GM11168 (cell line): Measurements from ENCODE around the gene ZNF699.

Experiments
- in situ Hi-C: fragments of 300-500 bp; cut with MboI; formaldehyde crosslinking; loops from one replicate; pipeline ENCODE4 v1.12.0; 2022; ENCODE audit warnings: low sequenced_read_pairs; ENCODE audit not compliant: unreplicated experiment

ZNF699 gene

DNA sequence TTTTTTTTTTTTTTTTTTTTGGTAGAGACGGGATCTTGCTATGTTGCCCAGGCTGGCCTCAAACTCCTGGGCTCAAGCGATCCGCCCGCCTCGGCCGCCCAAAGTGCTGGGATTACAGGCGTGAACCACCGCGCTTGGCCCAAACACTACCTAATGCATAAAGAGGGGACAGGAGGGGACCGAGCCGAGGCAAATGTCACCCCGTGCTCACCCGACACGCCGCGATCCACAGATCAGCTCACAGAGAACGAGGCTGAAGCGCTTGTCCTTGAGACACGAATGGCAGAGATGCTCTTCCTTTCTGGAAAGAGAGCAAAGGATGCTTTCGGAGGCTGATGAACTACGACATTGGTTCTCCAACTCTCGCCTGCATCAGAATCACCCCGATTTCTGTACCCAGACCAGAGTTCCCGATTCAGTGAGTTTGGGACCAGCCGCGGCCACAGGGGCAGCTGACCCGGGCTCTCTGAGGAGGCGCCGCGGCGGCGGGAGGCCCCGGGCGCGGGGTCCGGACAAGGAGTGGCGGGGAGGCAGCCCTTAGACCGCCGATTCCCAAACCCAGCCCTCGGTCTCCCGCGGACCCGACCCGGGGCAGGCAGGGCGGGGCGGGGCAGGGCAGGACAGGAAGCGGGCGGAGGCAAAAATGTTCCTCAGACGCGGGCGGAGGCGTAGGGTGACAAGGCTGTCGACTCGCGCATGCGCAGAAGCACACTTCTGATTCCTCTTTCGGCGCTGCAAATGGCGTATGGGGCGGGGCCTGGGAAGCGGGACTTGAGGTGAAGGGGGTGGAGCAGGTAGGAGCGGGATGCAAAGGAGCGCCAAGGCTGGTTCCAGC lies at the start of gene ZNF699:
Gene ZNF699, minus strand, starts transcription at position 700 of the 835 bp plus-strand sequence. CDS start 4,719 bp downstream, outside the sequence.
- in situ Hi-C loops = loop anchor here (25.0 kb wide), 1 partner anchor 478 kb away; no protein-coding TSS in a partner anchor

DNA sequence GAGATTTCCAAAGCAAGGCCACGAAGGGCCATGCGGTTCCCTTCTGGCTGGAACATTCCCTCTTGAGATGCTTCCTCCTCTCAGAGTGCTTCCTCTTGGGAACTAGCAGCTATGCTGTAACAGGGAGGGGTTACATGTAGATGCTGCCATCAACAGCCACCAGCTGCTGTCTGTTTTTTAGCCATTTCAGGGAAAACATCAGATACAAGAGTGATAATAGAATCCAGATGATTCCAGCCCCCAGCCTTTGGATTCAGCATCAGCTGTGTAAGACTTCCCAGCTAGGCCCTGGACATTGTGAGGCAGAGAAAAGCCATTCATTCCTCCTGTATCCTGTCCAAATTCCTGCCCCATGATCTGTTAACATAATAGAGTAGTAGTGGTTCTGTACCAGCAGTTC lies 45.0 kb upstream of the ZNF699 start:
- in situ Hi-C loops = no loop called here

DNA sequence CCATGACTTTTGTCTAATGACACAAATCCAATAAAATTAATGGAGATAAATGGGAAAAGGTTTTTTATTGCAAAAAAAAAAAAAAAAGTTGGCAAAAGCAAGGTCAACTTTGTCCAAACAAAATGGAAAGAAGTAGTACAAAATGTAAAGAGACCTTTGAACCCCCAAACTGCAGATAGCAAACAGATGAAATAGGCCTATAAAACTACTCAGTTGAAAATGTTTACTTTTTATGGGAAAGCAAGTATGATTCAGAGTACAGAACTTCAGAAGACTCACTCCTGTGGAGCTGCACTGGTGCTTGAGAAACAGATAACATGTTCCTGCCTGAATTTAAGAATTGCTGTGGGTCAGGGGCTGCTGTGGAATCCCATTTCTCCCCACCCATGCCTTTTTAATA lies 43.4 kb upstream of the ZNF699 start:
- in situ Hi-C loops = no loop called here

DNA sequence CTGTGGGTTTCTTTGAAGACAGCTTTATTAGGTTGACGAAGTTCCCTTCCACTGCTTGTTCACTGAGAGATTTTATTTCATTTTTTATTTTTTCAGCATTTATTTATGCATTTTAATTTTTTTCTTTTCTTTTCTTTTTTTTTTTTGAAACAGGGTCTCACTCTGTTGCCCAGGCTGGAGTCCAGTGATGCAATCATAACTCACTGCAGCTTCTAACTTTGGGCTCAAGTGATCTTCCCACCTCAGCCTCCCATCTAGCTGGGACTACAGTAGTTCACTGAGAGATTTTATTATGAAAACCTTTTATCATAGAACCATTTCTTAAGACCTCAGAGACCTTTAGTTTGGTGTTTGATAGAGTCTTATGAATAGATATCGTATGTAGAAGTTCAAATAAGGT lies 42.9 kb upstream of the ZNF699 start:
- in situ Hi-C loops = no loop called here

DNA sequence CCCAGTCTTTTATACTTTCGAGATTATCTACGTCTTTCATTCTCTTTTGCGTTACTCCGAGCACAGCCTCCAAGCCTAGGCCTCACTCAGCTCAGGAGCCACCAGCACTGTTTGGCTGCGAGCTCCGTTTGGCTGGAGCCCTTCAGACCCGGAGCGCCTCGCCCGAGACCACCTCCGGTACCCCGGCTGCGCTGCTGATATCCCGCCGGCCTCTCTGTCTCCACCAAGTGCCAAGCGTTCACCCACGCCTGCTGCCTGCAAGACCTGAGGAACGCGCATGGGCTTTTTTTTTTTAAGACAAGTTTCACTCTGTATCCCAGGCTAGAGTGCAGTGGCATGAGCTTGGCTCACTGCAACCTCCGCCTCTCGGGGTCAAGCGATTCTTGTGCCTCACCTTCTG lies 39.0 kb upstream of the ZNF699 start:
- in situ Hi-C loops = no loop called here

DNA sequence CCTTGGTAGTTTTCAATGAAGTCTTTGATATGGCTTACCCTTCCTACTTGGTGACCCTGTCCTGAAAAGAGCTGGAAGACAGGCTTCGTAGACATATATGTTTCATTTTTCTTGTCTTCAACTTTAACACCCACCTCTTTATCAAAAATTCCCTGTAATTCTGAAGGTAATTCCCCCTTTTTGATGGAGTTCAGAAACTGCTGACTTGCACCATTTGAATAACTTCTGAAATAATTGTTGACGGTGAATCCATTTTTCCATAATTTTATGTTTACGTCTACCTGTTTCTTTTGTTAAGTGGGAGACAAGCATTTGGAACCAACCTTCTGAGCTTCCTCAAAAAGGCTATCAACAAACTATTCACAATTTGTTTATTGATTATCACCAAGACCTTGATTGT lies 38.6 kb upstream of the ZNF699 start:
- in situ Hi-C loops = no loop called here

DNA sequence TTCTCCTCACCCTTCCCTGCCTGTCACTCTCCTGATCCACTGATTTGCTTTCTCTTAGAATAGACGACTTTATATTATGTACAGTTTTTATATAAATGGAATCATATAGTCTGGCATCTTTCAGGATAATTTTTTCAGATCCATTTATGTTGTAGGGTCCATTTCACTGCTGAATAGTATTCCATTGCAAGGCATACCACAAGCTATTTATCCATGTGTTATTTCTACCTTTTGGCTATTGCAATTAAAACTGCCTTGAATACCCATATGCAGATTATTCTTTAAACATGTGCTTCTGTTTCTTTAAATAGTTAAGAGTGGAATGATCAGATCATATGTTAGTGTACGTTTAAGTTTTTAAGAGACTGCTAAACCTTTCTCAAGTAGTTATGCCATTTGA lies 35.4 kb upstream of the ZNF699 start:
- in situ Hi-C loops = no loop called here

DNA sequence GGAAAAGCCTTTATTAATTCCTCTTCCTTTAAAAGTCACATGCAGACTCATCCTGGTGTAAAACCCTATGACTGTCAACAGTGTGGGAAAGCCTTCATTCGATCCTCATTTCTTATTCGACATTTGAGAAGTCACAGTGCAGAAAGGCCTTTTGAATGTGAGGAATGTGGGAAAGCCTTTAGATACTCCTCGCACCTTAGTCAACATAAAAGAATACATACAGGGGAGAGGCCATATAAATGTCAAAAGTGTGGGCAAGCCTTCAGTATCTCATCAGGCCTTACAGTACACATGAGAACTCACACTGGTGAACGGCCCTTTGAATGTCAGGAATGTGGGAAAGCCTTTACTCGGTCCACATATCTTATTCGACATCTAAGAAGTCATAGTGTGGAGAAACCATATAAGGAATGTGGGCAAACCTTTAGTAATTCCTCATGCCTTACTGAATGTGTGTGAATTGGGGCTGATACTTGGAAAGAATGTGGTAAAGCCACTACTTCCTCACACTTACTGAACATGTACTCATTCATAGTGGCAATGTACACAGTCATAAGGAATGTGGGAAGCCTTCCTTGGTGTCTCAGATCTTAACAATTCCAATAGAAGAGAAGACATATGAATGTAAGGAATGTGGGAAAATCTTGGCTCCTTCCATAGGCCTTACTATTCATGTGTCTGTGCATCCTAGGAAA lies 33.1 kb upstream of the ZNF699 start:
- in situ Hi-C loops = no loop called here

DNA sequence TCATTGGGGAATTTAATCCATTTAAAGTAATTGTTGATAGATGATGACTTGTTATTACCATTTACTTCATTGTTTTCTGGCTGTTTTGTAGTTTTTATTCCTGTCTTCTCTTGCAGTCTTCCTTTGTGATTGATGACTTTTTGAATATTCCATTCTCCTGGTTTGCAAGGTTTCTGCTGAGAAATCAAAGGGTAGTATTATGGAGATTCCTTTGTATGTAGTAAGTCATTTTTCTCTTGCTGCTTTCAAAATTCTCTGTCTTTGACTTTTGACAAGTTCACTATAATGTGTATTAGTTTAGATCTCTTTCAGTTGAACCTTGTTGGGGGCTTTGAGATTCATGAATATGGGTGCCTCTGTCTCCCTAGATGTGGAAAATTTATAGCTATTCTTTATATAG lies 20.4 kb upstream of the ZNF699 start:
- in situ Hi-C loops = no loop called here

DNA sequence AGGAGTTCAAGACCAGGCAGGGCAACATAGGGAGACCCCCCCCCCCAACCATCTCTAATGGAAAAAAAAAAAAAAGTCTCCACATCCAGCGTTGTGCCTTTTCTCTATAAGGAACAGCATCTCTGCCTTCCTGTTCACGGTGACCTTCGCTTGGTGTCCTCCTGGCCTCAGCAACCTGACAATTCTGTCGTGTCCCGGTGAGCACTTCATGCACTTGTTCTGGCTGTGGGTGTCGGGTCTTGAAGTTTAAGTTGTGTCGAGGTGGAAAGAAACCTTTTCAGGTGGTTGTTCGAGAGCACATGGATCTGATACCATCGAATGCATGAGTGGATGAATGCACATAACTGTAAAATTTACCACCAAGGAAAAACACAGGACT lies 14.9 kb upstream of the ZNF699 start:
- in situ Hi-C loops = loop anchor here (25.0 kb wide), 1 partner anchor 463 kb away; no protein-coding TSS in a partner anchor

DNA sequence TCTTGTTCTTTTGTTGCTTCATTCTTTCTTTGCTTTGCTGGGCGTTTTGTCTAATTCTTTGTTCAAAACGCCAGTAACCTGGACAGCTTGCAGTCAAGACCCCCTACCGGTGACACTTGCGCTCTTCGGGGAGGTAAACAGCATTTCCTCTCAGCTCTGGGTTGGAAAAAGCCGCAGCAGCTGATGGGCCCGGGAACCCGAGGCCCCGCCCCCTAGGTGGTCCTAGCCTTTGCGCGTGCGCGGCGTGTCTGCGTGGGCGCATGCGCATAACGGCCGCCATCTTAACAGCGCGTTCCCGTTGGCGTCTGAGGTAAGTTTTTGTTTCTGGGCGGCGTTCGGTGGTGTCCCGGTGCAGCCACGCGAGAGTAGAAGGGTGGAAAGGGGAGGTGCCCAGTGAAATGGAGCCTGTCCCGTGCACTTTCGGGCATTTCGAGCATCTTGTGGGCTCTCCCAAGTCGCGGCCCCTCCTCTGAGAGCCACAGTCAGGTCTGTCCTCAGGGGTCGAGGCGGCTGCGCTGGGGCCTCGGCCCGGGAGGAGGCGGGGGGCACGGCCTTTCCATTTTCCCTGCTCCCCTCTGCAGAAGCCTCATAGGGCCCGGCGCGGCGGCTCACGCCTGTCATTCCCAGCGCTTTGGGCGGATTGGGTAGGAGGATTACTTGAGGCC lies 14.4 kb upstream of the ZNF699 start, which contains the start of gene ZNF559:
Gene ZNF559, plus strand, starts transcription at position 261 of the 665 bp plus-strand sequence. CDS start 14,371 bp downstream, outside the sequence.
- in situ Hi-C loops = loop anchor here (25.0 kb wide), 1 partner anchor 463 kb away; no protein-coding TSS in a partner anchor

DNA sequence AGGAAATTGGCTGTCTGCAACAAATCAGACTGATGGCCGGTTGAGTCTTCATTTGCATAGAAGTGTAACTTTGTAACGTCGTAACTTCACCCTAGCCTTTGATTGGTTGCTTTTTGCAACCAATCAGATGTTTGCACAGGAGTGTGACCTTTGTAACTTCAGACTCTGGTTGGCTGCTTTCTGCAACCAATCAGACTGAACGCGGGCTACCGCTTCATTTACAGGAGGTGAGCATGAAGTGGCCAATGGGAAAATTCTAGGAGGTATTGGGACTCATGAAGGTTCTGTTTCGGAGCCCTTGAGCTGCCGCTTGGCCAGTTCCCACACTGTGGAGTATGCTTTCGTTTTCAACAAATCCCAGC lies 13.9 kb upstream of the ZNF699 start:
- in situ Hi-C loops = loop anchor here (25.0 kb wide), 1 partner anchor 464 kb away; no protein-coding TSS in a partner anchor

DNA sequence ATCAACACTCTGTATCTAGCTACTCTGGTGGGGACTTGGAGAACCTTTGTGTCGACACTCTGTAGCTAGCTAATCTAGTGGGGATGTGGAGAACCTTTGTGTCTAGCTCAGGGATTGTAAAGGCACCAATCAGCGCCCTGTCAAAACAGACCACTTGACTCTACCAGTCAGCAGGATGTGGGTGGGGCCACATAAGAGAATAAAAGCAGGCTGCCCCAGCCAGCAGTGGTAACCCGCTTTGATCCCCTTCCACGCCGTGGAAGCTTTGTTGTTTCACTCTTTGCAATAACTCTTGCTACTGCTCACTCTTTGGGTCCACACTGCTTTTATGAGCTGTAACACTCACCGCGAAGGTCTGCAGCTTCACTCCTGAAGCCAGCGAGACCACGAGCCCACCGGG lies 12.6 kb upstream of the ZNF699 start:
- in situ Hi-C loops = loop anchor here (25.0 kb wide), 1 partner anchor 465 kb away; no protein-coding TSS in a partner anchor

DNA sequence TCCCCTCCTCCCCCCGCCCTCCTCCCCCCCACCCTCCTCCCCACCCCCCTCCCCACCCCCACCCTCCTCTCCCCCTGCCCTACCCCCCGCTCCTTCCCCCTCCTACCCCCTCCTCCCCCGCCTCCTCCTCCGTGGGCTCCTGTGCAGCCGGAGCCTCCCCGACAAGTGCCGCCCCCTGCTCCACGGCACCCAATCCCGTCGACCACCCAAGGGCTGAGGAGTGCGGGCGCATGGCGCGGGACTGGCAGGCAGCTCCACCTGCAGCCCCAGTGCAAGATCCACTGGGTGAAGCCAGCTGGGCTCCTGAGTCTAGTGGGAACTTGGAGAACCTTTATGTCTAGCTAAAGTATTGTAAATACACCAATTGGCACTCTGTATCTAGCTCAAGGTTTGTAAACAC lies 12.1 kb upstream of the ZNF699 start:
- in situ Hi-C loops = loop anchor here (25.0 kb wide), 1 partner anchor 466 kb away; no protein-coding TSS in a partner anchor

DNA sequence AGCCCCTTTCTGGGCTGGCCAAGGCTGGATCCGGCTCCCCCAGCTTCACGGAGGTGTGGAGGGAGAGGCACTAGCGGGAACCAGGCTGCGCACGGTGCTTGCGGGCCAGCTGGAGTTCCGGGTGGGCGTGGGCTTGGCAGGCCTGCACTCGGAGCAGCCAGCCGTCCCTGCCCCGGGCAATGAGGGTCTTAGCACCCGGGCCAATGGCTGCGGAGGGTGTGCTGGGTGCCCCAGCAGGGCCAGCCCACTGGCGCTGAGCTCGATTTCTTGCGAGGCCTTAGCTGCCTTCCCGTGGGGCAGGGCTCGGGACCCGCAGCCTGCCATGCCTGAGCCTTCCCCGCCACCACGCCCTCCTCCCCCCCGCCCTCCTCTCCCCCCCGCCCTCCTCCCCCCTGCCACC lies 11.7 kb upstream of the ZNF699 start:
- in situ Hi-C loops = loop anchor here (25.0 kb wide), 1 partner anchor 466 kb away; no protein-coding TSS in a partner anchor

DNA sequence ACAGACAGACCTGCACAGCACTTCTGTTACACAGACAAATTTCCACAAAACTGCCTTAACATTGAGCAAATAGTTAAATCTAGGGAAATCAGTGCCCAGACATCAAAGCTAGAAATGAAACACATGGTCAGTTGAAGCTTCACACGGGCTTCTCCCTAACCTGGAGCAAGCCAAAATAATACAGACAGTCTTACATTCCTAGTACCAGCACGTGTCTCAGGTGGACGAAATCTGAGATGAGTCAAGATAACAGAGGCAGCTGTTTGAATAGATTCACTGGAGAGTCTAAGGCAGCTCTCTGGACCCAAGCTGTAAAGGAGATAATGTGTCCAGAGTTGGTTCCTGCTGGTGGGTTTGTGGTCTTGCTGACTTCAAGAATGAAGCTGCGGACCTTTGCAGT lies 4.1 kb upstream of the ZNF699 start:
- in situ Hi-C loops = loop anchor here (25.0 kb wide), 1 partner anchor 474 kb away; no protein-coding TSS in a partner anchor

DNA sequence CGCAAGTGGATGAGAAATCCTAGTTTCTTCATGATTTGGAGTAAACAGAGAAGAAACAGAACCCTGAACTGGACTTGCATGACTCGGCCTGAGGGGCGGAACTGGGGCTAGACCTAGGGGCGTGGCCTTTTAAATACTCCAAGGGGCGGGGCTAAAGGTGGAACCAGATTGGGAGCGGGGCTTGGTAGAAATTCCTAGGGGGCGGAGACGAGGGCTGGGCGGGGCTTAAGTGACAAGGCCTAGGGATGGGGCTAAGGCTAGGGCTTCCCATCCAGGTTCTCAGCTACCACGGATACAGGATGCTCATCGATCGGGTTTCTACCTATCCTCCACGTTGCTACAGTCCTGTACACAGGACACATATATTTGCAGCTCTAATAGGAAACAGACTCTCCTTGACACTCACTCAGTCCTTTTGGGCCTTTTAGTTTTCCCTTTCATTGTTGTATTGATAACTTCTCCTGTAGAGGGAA lies 372 bp upstream of the ZNF699 start:
- in situ Hi-C loops = loop anchor here (25.0 kb wide), 1 partner anchor 477 kb away; no protein-coding TSS in a partner anchor

DNA sequence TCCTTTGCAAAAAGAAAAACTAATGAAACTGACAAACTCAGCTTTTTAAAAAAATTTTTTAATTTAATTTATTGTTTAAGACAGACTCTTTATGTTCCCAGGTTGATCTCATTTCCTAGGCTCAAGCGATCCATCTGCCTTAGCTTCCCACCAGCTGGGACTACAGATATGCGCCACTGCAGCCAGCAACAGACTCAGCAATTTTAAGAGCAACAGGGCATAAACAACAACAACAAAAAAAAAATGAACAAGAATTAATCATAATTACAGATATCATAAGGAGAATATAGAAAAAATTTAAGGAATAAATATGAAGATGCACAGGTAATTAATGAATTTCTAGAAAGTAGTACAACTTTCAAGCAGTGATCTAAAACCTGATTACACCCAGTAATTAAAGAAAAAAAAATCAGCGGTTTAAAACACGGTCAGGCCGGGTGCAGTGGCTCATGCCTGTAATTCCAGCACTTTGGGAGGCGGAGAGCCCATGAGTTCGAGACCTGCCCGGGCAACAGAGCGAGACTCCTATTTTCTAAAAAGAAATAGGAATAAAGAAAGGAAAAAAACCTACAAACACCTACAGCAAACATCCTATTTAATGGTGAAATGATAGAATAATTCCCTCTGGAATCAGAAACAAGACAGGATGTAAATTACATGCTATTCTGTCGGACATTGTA lies 1.4 kb downstream of the ZNF699 start:
- in situ Hi-C loops = loop anchor here (25.0 kb wide), 1 partner anchor 479 kb away; no protein-coding TSS in a partner anchor

DNA sequence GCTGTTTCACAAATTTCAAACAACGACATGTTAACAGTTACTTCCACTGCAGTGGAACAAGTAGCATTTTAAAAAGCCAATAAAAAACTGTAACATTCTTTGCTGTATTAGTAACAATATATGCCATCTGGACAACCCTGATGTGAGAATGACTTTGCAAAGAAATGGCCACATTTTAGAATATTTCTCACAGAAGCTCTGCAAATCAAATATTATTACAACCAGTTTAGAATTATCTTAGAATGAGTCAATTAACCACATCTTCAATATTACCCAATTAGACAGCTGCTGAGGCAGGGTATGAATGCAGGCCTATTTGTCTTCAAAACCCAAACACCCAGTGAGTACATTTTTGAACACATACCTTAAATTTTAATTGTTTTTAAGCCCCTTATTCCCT lies 3.2 kb downstream of the ZNF699 start:
- in situ Hi-C loops = loop anchor here (25.0 kb wide), 1 partner anchor 481 kb away; no protein-coding TSS in a partner anchor

DNA sequence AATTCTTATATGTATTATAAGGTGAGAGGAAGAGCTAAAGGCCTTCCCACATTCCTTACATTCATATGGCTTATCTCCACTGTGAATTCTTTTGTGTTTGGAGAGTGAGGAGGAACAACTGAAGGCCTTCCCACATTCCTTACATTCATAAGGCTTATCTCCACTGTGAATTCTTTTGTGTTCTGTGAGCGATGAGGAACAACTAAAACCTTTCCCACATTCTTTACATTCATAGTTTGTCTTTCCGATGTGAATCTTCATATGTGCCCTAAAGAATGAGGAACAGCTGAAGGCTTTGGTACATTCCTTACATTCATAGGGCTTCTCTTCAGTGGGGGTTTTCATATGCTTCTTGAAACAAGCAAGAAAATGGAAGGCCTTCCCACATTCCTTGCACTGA lies 13.3 kb downstream of the ZNF699 start:
- in situ Hi-C loops = no loop called here
